GM08714 (cell line): Measurements from ENCODE around the gene OBSCN.

ENCODE experiments used
- H3K4me3 ChIP-seq: fragments of 200-500 bp; sonication (Bioruptor generic); 2 replicates; pipeline ENCODE4 v1.5.1; 2014; ENCODE audit warnings: mild to moderate bottlenecking, low read length, inconsistent platforms
- ZNF274 ChIP-seq: IDR thresholded peaks from 2 replicates; pipeline ENCODE4 v1.6.1; 2012; ENCODE audit warnings: mild to moderate bottlenecking, low read depth, low read length

The OBSCN gene

GRCh38 chr1:228210712-228211530, 3.1 kb downstream of the OBSCN start:
- no peak for TF ChIP-seq ZNF274
- no peak overlapping the region for H3K4me3 ChIP-seq

GRCh38 chr1:228211531-228212414, 3.9 kb downstream of the OBSCN start:
- no peak for TF ChIP-seq ZNF274
- no peak overlapping the region for H3K4me3 ChIP-seq

- no peak overlapping the region for H3K4me3 ChIP-seq
- TF ChIP-seq ZNF274, result no peak
Observed at GRCh38 chr1:228212415-228212965, 4.6 kb downstream of the OBSCN start.

- TF ChIP-seq ZNF274, result no peak
- H3K4me3 ChIP-seq, result peak overlapping the region; percentile 20; the same call in 1 of the 2 replicates
Observed at GRCh38 chr1:228212966-228213844, 5.4 kb downstream of the OBSCN start.

GRCh38 chr1:228213917-228214808, 6.3 kb downstream of the OBSCN start:
- no peak overlapping the region for H3K4me3 ChIP-seq
- TF ChIP-seq ZNF274, result no peak

- TF ChIP-seq ZNF274, result no peak
- H3K4me3 ChIP-seq, result no peak overlapping the region
Observed at GRCh38 chr1:228214921-228215662, 7.2 kb downstream of the OBSCN start.

- no peak for TF ChIP-seq ZNF274
- no peak overlapping the region for H3K4me3 ChIP-seq
Observed at GRCh38 chr1:228215663-228216116, 7.8 kb downstream of the OBSCN start.

- TF ChIP-seq ZNF274, result no peak
- no peak overlapping the region for H3K4me3 ChIP-seq
Observed at GRCh38 chr1:228216371-228217320, 8.8 kb downstream of the OBSCN start.

GRCh38 chr1:228217551-228218344, 9.9 kb downstream of the OBSCN start:
- H3K4me3 ChIP-seq, result no peak overlapping the region
- no peak for TF ChIP-seq ZNF274

GRCh38 chr1:228218513-228219244, 10.8 kb downstream of the OBSCN start:
- H3K4me3 ChIP-seq, result no peak overlapping the region
- TF ChIP-seq ZNF274, result no peak
